SHP77 (cell line): ENCODE data around the gene C3.
"Not testable (repeated sequence)": the region's sequence is repeated elsewhere in the genome, so short reads cannot be mapped to it uniquely, and the experiment has no call there.

Experiments used
- DNase-seq, 2 experiments: peaks; one replicate each; lab custom pipeline; 2025; lab: John Stamatoyannopoulos, UW

Gene C3

GRCh38 chr19:6663236-6664201, 56.9 kb downstream of the C3 start:
- no peak for DNase-seq

- DNase-seq, result no peak
Measured at GRCh38 chr19:6662702-6663101, 57.7 kb downstream of the C3 start.

- DNase-seq, result not testable (repeated sequence)
Measured at GRCh38 chr19:6661509-6662244, 58.8 kb downstream of the C3 start.

GRCh38 chr19:6660930-6661329, 59.5 kb downstream of the C3 start:
- DNase-seq, result no peak

- DNase-seq, result not testable (repeated sequence)
Measured at GRCh38 chr19:6656390-6656789, 64.1 kb downstream of the C3 start.

GRCh38 chr19:6654347-6655310, 65.8 kb downstream of the C3 start:
- no peak for DNase-seq

- no peak for DNase-seq
Measured at GRCh38 chr19:6652805-6653094, 67.7 kb downstream of the C3 start.

- no peak for DNase-seq
Measured at GRCh38 chr19:6651965-6652804, 68.3 kb downstream of the C3 start.

- no peak for DNase-seq
Measured at GRCh38 chr19:6649185-6649584, 71.3 kb downstream of the C3 start.

- DNase-seq, result no peak
Measured at GRCh38 chr19:6648141-6648715, 72.2 kb downstream of the C3 start.

- no peak for DNase-seq
Measured at GRCh38 chr19:6644796-6645195, 75.7 kb downstream of the C3 start.

GRCh38 chr19:6640333-6640732, 80.1 kb downstream of the C3 start:
- DNase-seq, result not testable (repeated sequence)

- DNase-seq, result no peak
Measured at GRCh38 chr19:6639439-6639838, 81.0 kb downstream of the C3 start.

- DNase-seq, result not testable (repeated sequence)
Measured at GRCh38 chr19:6633456-6633813, 87.0 kb downstream of the C3 start.

- peak; percentile 52 to 58 for DNase-seq
Measured at GRCh38 chr19:6632747-6633455, 87.5 kb downstream of the C3 start.

GRCh38 chr19:6632002-6632621, 88.3 kb downstream of the C3 start:
- peak; percentile 65 to 80 for DNase-seq
